Pulmonary artery endothelial cell (primary cell): Measurements from ENCODE around the gene GET4. TPM values are rescaled to one million over a fixed set of nuclear protein-coding genes. Genes with fewer than 3 reads are reported as not detected.

ENCODE experiments used
- DNase-seq: peaks from one replicate; pipeline ENCODE4 v3.0.0-alpha.2; 2011; ENCODE audit warnings: low read depth, low spot score
- total RNA-seq: library from RNA; depleted of rRNA; stranded (reverse); fragments of >200 nt; gene quantifications from 2 replicates; pipeline ENCODE4 v1.2.3, GENCODE V29; 2014

The GET4 gene
- 38.5 and 44.2 TPM in 2 replicates for total RNA-seq

GRCh38 chr7:876077-876971 lies at the start of gene GET4:
Gene GET4, plus strand, starts transcription at chr7:876554. Its CDS starts 92 bp downstream, at chr7:876646.
- DNase-seq, result peak; percentile 86

GRCh38 chr7:828793-829561 lies 47.4 kb upstream of the GET4 start:
- no peak for DNase-seq

GRCh38 chr7:830069-830468 lies 46.3 kb upstream of the GET4 start:
- no peak for DNase-seq

- peak; percentile 71 for DNase-seq
Measured at GRCh38 chr7:831596-832166, 44.7 kb upstream of the GET4 start.

GRCh38 chr7:832167-832967 lies 44.0 kb upstream of the GET4 start, which contains the start of gene SUN1:
Gene SUN1, plus strand, starts transcription at chr7:832476. Its CDS starts 49 bp downstream, at chr7:832525.
- peak; percentile 80 for DNase-seq

- DNase-seq, result no peak
Measured at GRCh38 chr7:832968-833424, 43.4 kb upstream of the GET4 start.

- DNase-seq, result no peak
Measured at GRCh38 chr7:833601-834258, 42.6 kb upstream of the GET4 start.

- DNase-seq, result no peak
Measured at GRCh38 chr7:834277-834676, 42.1 kb upstream of the GET4 start.

- no peak for DNase-seq
Measured at GRCh38 chr7:835021-835420, 41.3 kb upstream of the GET4 start.

GRCh38 chr7:835485-836401 lies 40.6 kb upstream of the GET4 start:
- DNase-seq, result no peak

GRCh38 chr7:836429-836828 lies 39.9 kb upstream of the GET4 start:
- peak; percentile 29 for DNase-seq

GRCh38 chr7:837001-837400 lies 39.4 kb upstream of the GET4 start:
- DNase-seq, result no peak

GRCh38 chr7:840001-840600 lies 36.3 kb upstream of the GET4 start:
- no peak for DNase-seq

GRCh38 chr7:841943-842342 lies 34.4 kb upstream of the GET4 start:
- no peak for DNase-seq

GRCh38 chr7:842431-843031 lies 33.8 kb upstream of the GET4 start:
- DNase-seq, result no peak

GRCh38 chr7:843230-843629 lies 33.1 kb upstream of the GET4 start:
- DNase-seq, result no peak

GRCh38 chr7:844043-844442 lies 32.3 kb upstream of the GET4 start:
- DNase-seq, result no peak

GRCh38 chr7:844514-844913 lies 31.8 kb upstream of the GET4 start:
- DNase-seq, result no peak

- DNase-seq, result no peak
Measured at GRCh38 chr7:845091-845490, 31.3 kb upstream of the GET4 start.
